Stimulated activated CD4-positive, alpha-beta T cell treated with anti-CD3 and anti-CD28 coated beads, Interleukin-1b, Interleukin-23, amount 100 ng/mL, for 1 hour (primary cell): ENCODE results near the gene SORCS1.
"Not testable (repeated sequence)": the region's sequence is repeated elsewhere in the genome, so short reads cannot be mapped to it uniquely, and the experiment has no call there.

Source experiments
- DNase-seq, 2 donors: peaks; one replicate each; pipeline ENCODE4 v3.0.0-alpha.2; 2020; ENCODE audit warnings: low read depth in 2 of 2

Gene SORCS1

GRCh38 chr10:107051769-107052168 is 112.7 kb downstream of the SORCS1 start:
- no peak for DNase-seq

GRCh38 chr10:107043461-107043860 is 121.0 kb downstream of the SORCS1 start:
- DNase-seq: no peak

GRCh38 chr10:107037192-107038122 is 127.0 kb downstream of the SORCS1 start:
- no peak for DNase-seq

- no peak for DNase-seq
Observed at GRCh38 chr10:107033799-107034422, 130.6 kb downstream of the SORCS1 start.

- DNase-seq: no peak
Observed at GRCh38 chr10:107032700-107033401, 131.7 kb downstream of the SORCS1 start.

GRCh38 chr10:107031931-107032699 is 132.4 kb downstream of the SORCS1 start:
- no peak for DNase-seq

- DNase-seq: no peak
Observed at GRCh38 chr10:107028236-107028635, 136.3 kb downstream of the SORCS1 start.

GRCh38 chr10:107025676-107026075 is 138.8 kb downstream of the SORCS1 start:
- DNase-seq: no peak

GRCh38 chr10:107024033-107024432 is 140.5 kb downstream of the SORCS1 start:
- DNase-seq: not testable (repeated sequence)

GRCh38 chr10:107022600-107023354 is 141.7 kb downstream of the SORCS1 start:
- no peak for DNase-seq

GRCh38 chr10:107019154-107019553 is 145.4 kb downstream of the SORCS1 start:
- no peak for DNase-seq

GRCh38 chr10:107013258-107014006 is 151.1 kb downstream of the SORCS1 start:
- DNase-seq: no peak

- DNase-seq: no peak
Observed at GRCh38 chr10:107011992-107012391, 152.5 kb downstream of the SORCS1 start.

GRCh38 chr10:107011105-107011504 is 153.4 kb downstream of the SORCS1 start:
- DNase-seq: no peak

- no peak for DNase-seq
Observed at GRCh38 chr10:107010531-107010930, 154.0 kb downstream of the SORCS1 start.

- DNase-seq: no peak
Observed at GRCh38 chr10:107004362-107004761, 160.1 kb downstream of the SORCS1 start.

GRCh38 chr10:107002068-107002467 is 162.4 kb downstream of the SORCS1 start:
- DNase-seq: no peak

GRCh38 chr10:106999118-106999707 is 165.3 kb downstream of the SORCS1 start:
- DNase-seq: no peak

GRCh38 chr10:106997721-106998120 is 166.8 kb downstream of the SORCS1 start:
- DNase-seq: no peak

GRCh38 chr10:106996510-106996909 is 168.0 kb downstream of the SORCS1 start:
- no peak for DNase-seq
